B cell (primary cell): ENCODE results near the gene PPP1R13B. TPM values are rescaled to one million over a fixed set of nuclear protein-coding genes. Genes with fewer than 3 reads are reported as not detected.

Experiments used
- ATAC-seq: fragments of 200-7000 bp; cut with Tn5 transposase; one replicate; pipeline ENCODE4 v1.10.0; 2021; ENCODE audit warnings: low read depth, mild to moderate bottlenecking, moderate number of reproducible peaks, moderate library complexity
- CTCF ChIA-PET: fragments of 350-600 bp; sonication (Branson Sonifier 250); formaldehyde crosslinking; loops from one replicate; lab custom pipeline; 2021; ENCODE audit warnings: antibody characterized with exemption, inconsistent platforms; lab: Charles Lee
- POLR2A ChIA-PET: fragments of 350-600 bp; sonication (Branson Sonifier 250); formaldehyde crosslinking; loops from one replicate; lab custom pipeline; 2021; ENCODE audit warnings: antibody characterized with exemption; lab: Charles Lee
- DNase-seq: peaks from one replicate; pipeline ENCODE4 v3.0.0; 2013
- H2AFZ ChIP-seq: 2 replicates; pipeline ENCODE4 v1.6.1; 2012; ENCODE audit warnings: mild to moderate bottlenecking, low read depth, low read length; ENCODE audit not compliant: insufficient read depth, poor library complexity, severe bottlenecking
- H3K27ac ChIP-seq, 2 donors: 1 replicate in 1 of 2; 2 replicates in 1 of 2; pipeline ENCODE4 v1.5.1; 2012 to 2013; ENCODE audit warnings: low read length in 2 of 2, mild to moderate bottlenecking in 2 of 2, moderate library complexity in 1 of 2
- H3K27me3 ChIP-seq, 4 experiments: fragments of 200-600 bp in 1 of 4; sonication (generic) in 1 of 4; replicated peaks in 1 of 4; 1 replicate in 2 of 4; 2 replicates in 2 of 4; pipeline versions ENCODE4 v1.6.1 to v1.7.0; 2013 to 2016; ENCODE audit warnings: low read length in 3 of 4, mild to moderate bottlenecking in 2 of 4, mixed read lengths in 1 of 4, moderate library complexity in 1 of 4; ENCODE audit not compliant: insufficient read depth in 4 of 4, control insufficient read depth in 3 of 4; ENCODE audit errors: control extremely low read depth in 1 of 4
- H3K36me3 ChIP-seq, 2 experiments: replicated peaks in 1 of 2; 1 replicate in 1 of 2; 2 replicates in 1 of 2; pipeline versions ENCODE4 v1.6.1 to v1.7.1; 2013; ENCODE audit warnings: low read length in 1 of 2; ENCODE audit not compliant: insufficient read depth in 2 of 2, control insufficient read depth in 1 of 2; ENCODE audit errors: control extremely low read depth in 1 of 2, extremely low read depth in 1 of 2
- H3K4me1 ChIP-seq, 2 donors: fragments of 200-600 bp in 1 of 2; sonication (generic) in 1 of 2; 1 replicate in 1 of 2; 2 replicates in 1 of 2; pipeline versions ENCODE4 v1.5.1 to v1.6.1; 2013 to 2017; ENCODE audit warnings: low read length in 2 of 2; ENCODE audit not compliant: control insufficient read depth in 2 of 2, insufficient read depth in 2 of 2
- H3K4me2 ChIP-seq: replicated peaks from 2 replicates; pipeline ENCODE3; 2012; ENCODE audit warnings: mild to moderate bottlenecking, low read depth, low read length; ENCODE audit not compliant: poor library complexity, severe bottlenecking
- H3K4me3 ChIP-seq, 5 experiments: fragments of 200-600 bp in 1 of 5; sonication (generic) in 1 of 5; 1 replicate in 3 of 5; 2 replicates in 2 of 5; pipeline versions ENCODE4 v1.5.1 to v1.7.0; 2011 to 2016; ENCODE audit warnings: low read length in 4 of 5, mild to moderate bottlenecking in 4 of 5, low read depth in 2 of 5, control low read depth in 1 of 5, moderate library complexity in 1 of 5; ENCODE audit not compliant: insufficient read depth in 1 of 5; ENCODE audit errors: control extremely low read depth in 1 of 5, extremely low read depth in 1 of 5
- H3K79me2 ChIP-seq: fragments of 200-600 bp; sonication (generic); one replicate; pipeline ENCODE4 v1.6.0; 2016; ENCODE audit warnings: low read length; ENCODE audit not compliant: control insufficient read depth, insufficient read depth
- H3K9ac ChIP-seq: fragments of 200-600 bp; sonication (generic); 2 replicates; pipeline ENCODE4 v1.6.1; 2017; ENCODE audit warnings: mild to moderate bottlenecking, low read length, moderate library complexity
- H3K9me3 ChIP-seq, 3 donors: one replicate each; pipeline versions ENCODE4 v1.6.1 to v1.7.1; 2013; ENCODE audit warnings: low read length in 2 of 3; ENCODE audit not compliant: control insufficient read depth in 2 of 3, insufficient read depth in 1 of 3; ENCODE audit errors: control extremely low read depth in 1 of 3
- H4K20me1 ChIP-seq: 2 replicates; pipeline ENCODE4 v1.6.0; 2012; ENCODE audit warnings: mild to moderate bottlenecking, low read length; ENCODE audit not compliant: insufficient read depth, control insufficient read depth, poor library complexity, severe bottlenecking
- H3K27ac Mint-ChIP-seq: one replicate; pipeline ENCODE4 v1.8.0; 2021; ENCODE audit warnings: mixed read lengths
- H3K27me3 Mint-ChIP-seq: one replicate; pipeline ENCODE4 v1.8.0; 2021; ENCODE audit warnings: mixed read lengths
- H3K4me1 Mint-ChIP-seq: one replicate; pipeline ENCODE4 v1.8.0; 2021; ENCODE audit warnings: mixed read lengths
- H3K4me3 Mint-ChIP-seq: one replicate; pipeline ENCODE4 v1.8.0; 2021; ENCODE audit warnings: mixed read lengths
- H3K9me3 Mint-ChIP-seq: one replicate; pipeline ENCODE4 v1.8.0; 2022; ENCODE audit warnings: mixed read lengths; ENCODE audit not compliant: insufficient read depth
- EZH2 ChIP-seq: IDR thresholded peaks from 2 replicates; pipeline ENCODE4 v1.6.1; 2012; ENCODE audit warnings: borderline replicate concordance, low read depth, mild to moderate bottlenecking, moderate library complexity, low read length; ENCODE audit not compliant: insufficient read depth, poor library complexity, severe bottlenecking
- WGBS: methylation state at CpG from one replicate; pipeline ENCODE4 v1.1.5; 2013; ENCODE audit warnings: missing lambda C conversion rate; ENCODE audit not compliant: insufficient coverage; 5-methylcytosine and 5-hydroxymethylcytosine counted together
- intact Hi-C: fragments of 100-400 bp; cut with micrococcal nuclease; formaldehyde crosslinking; loops from one replicate; pipeline ENCODE4 v1.10.0; 2022
- polyA plus RNA-seq: library from polyadenylated mRNA; depleted of rRNA; stranded (reverse); fragments of >200 nt; gene quantifications from 2 replicates; pipeline ENCODE4 v1.2.3, GENCODE V29; 2012
- total RNA-seq, 2 donors: library from RNA; stranded (reverse); fragments of 120-200 nt in 1 of 2; gene quantifications; 1 replicate in 1 of 2; 2 replicates in 1 of 2; pipeline versions ENCODE4 v1.2.3 to v1.2.4, GENCODE V29; 2013 to 2022
- TF ChIP-seq, protein P1 (sequence below): fragments of 200-600 bp; IDR thresholded peaks from one replicate; pipeline ENCODE4 v1.8.0; 2022; ENCODE audit warnings: antibody characterized with exemption, mild to moderate bottlenecking

Gene PPP1R13B
- total and polyA plus RNA-seq, 2 donors (not counting 1 experiment from before 2014, with no cell fraction given) = 10.1 to 27.7 TPM

DNA sequence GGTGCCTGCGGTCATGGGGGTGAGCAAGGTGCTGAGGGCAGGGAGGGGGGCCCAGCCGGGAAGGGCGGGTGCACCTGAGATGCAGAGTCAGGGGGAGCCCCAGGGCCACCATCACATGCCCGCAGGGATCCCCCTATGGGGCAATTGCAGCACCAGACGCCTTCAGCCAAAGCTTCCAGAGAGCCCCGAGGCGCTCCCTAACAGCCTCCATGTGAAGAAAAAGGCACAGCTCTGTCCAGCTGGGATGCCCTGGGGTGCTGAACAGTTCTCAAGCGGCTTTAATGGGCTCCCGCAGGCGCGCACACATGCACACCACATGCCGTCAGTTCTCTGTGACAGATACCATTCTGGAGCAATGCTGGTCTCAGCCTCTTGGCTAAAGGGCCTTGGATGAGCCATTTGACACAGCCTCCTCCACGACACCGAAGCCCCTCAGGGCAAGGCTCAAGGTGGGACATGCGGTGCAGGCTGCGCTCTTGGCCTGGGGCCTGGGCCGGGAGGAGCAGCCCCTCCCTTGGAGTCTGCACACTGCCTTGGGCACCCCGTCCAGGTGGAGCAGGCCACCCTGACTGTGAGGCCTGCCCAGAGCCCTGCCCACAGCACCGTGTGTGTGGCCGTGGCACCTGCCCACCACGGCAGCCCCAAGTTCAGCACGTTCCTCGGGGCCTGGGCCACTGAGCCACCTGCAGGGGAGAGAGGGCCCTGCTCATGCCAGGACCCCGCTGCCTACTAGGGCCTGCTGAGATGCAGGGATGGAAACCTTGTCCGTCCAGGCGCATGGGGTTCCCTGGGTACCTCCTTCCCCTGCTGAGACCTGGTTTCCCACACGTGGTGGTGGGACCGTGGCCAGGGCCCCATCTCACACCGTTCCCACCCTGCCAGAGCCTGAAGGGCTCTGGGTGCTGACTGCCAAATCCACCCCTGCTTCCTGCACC lies 139.8 kb downstream of the PPP1R13B start:
- H3K9me3 Mint-ChIP-seq = no peaks in the 10 kb centered on the region
- no peaks in the 10 kb centered on the region for H4K20me1 ChIP-seq
- POLR2A ChIA-PET = no interaction called here

More for the DNA sequence above, 139.8 kb downstream of the PPP1R13B start:
- intact Hi-C loops = no loop called here
- H3K79me2 ChIP-seq = peaks cover 3% of the 10 kb centered on the region
- H3K27me3 Mint-ChIP-seq = no peaks in the 10 kb centered on the region
- no peak overlapping the region for H3K4me2 ChIP-seq
- no peak overlapping the region for H3K9ac ChIP-seq
- H3K4me3 ChIP-seq = no peak overlapping the region
- ATAC-seq = no peak
- no peak for DNase-seq
- peaks cover 0 to 30% of the 10 kb centered on the region in 2 experiments for H3K36me3 ChIP-seq
- no peak overlapping the region for H2AFZ ChIP-seq
- 94% methylated on average over 29 of the region's 29 CpGs for WGBS
- no peak overlapping the region for H3K4me3 Mint-ChIP-seq
- no peak overlapping the region for H3K27ac Mint-ChIP-seq
- peaks cover 0 to 5% of the 10 kb centered on the region in 2 donors for H3K4me1 ChIP-seq
- CTCF ChIA-PET = interaction anchor here (1.2 kb wide), 1 partner anchor 28 kb away, joined by 5 read pairs; no protein-coding TSS in a partner anchor
- H3K27ac ChIP-seq = no peak overlapping the region
- no peaks in the 10 kb centered on the region for H3K27me3 ChIP-seq
- TF ChIP-seq EZH2 = no peak
- TF ChIP-seq, protein P1, sequence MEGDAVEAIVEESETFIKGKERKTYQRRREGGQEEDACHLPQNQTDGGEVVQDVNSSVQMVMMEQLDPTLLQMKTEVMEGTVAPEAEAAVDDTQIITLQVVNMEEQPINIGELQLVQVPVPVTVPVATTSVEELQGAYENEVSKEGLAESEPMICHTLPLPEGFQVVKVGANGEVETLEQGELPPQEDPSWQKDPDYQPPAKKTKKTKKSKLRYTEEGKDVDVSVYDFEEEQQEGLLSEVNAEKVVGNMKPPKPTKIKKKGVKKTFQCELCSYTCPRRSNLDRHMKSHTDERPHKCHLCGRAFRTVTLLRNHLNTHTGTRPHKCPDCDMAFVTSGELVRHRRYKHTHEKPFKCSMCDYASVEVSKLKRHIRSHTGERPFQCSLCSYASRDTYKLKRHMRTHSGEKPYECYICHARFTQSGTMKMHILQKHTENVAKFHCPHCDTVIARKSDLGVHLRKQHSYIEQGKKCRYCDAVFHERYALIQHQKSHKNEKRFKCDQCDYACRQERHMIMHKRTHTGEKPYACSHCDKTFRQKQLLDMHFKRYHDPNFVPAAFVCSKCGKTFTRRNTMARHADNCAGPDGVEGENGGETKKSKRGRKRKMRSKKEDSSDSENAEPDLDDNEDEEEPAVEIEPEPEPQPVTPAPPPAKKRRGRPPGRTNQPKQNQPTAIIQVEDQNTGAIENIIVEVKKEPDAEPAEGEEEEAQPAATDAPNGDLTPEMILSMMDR = no peak
- H3K4me1 Mint-ChIP-seq = peaks cover 10% of the 10 kb centered on the region
- H3K9me3 ChIP-seq = no peaks in the 10 kb centered on the region
